HG02884 (cell line): ENCODE results near the gene PPME1.

Experiments
- ATAC-seq: cut with Tn5 transposase; IDR thresholded peaks from one replicate; pipeline ENCODE4 v1.9.1; 2021; ENCODE audit warnings: mild to moderate bottlenecking, moderate library complexity; ENCODE audit not compliant: unreplicated experiment

PPME1 gene

GRCh38 chr11:74157169-74157568 is 13.9 kb upstream of the PPME1 start:
- no peak for ATAC-seq

- ATAC-seq, result no peak
Measured at GRCh38 chr11:74159642-74160041, 11.4 kb upstream of the PPME1 start.

GRCh38 chr11:74162681-74163467 is 8.2 kb upstream of the PPME1 start:
- peak; percentile 54 for ATAC-seq

GRCh38 chr11:74168838-74169237 is 2.3 kb upstream of the PPME1 start:
- ATAC-seq, result no peak

GRCh38 chr11:74169738-74170458 is 1.2 kb upstream of the PPME1 start:
- no peak for ATAC-seq

- no peak for ATAC-seq
Measured at GRCh38 chr11:74171630-74171968, 510 bp downstream of the PPME1 start.

- no peak for ATAC-seq
Measured at GRCh38 chr11:74171997-74172396, 908 bp downstream of the PPME1 start.

- no peak for ATAC-seq
Measured at GRCh38 chr11:74175920-74176319, 4.8 kb downstream of the PPME1 start.

GRCh38 chr11:74179234-74180052 is 8.4 kb downstream of the PPME1 start:
- ATAC-seq, result no peak

- no peak for ATAC-seq
Measured at GRCh38 chr11:74182635-74183034, 11.5 kb downstream of the PPME1 start.

- ATAC-seq, result no peak
Measured at GRCh38 chr11:74185285-74185684, 14.2 kb downstream of the PPME1 start.

- ATAC-seq, result no peak
Measured at GRCh38 chr11:74185695-74186094, 14.6 kb downstream of the PPME1 start.

GRCh38 chr11:74195828-74196227 is 24.7 kb downstream of the PPME1 start:
- ATAC-seq, result no peak

GRCh38 chr11:74196781-74197486 is 25.8 kb downstream of the PPME1 start:
- ATAC-seq, result no peak

- ATAC-seq, result no peak
Measured at GRCh38 chr11:74203966-74204365, 32.9 kb downstream of the PPME1 start.

GRCh38 chr11:74204701-74205100 is 33.6 kb downstream of the PPME1 start:
- ATAC-seq, result no peak

- ATAC-seq, result no peak
Measured at GRCh38 chr11:74205181-74205580, 34.1 kb downstream of the PPME1 start.

- no peak for ATAC-seq
Measured at GRCh38 chr11:74206746-74207145, 35.7 kb downstream of the PPME1 start.

GRCh38 chr11:74208507-74208906 is 37.4 kb downstream of the PPME1 start:
- no peak for ATAC-seq

- no peak for ATAC-seq
Measured at GRCh38 chr11:74212533-74212932, 41.4 kb downstream of the PPME1 start.

GRCh38 chr11:74220376-74220775 is 49.3 kb downstream of the PPME1 start:
- ATAC-seq, result no peak
